ENCODE data around the gene KRTAP1-4. TPM values are rescaled to one million over a fixed set of nuclear protein-coding genes. Genes with fewer than 3 reads are reported as not detected.
A peak's percentile ranks its signal among the peaks of the same experiment; 100 is the strongest.
"Not testable (repeated sequence)": the region's sequence is repeated elsewhere in the genome, so short reads cannot be mapped to it uniquely, and the experiment has no call there.

Gene KRTAP1-4
- polyA plus RNA-seq, 3 donors: not detected

DNA sequence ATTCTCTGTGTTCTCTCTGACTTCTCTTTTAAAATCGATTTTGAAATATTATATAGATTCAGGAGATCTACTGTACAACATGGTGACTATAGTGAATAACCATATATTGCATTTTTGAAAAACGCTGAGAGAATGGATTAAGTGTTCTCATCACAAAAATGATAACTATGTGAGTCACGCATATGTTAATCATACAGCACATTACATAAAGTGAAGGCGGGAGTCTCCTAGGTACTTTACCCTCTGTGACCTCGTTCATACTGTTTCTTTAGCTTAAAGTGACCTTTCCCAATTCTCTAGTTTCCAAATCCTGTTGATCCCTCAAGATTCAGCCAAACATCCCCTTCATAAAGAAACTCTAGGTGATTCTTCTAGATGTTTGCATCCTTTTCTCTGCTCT is 27.2 kb downstream of the KRTAP1-4 start:
- Histone ChIP-seq H4K20me1 (ENCODE audit: insufficient read depth, low read length) (no peaks in the 10 kb centered on the region), H3K79me2 (ENCODE audit: insufficient read depth, low read length) (no peaks in the 10 kb centered on the region), H2AFZ (ENCODE audit: insufficient read depth, low read depth, low read length, poor library complexity, severe bottlenecking) (no peak overlapping the region), H3K9me3 (replicated peaks in 1 of 2; ENCODE audit: control insufficient read depth in 1 of 2, insufficient read depth in 1 of 2, low read length in 2 of 2) (no peaks in the 10 kb centered on the region), H3K4me2 (replicated peaks; ENCODE audit: extremely low read depth, low read length, poor library complexity, severe bottlenecking) (no peak overlapping the region), H3K36me3 (replicated peaks in 1 of 2; ENCODE audit: control insufficient read depth in 1 of 2, insufficient read depth in 2 of 2, low read length in 2 of 2) (no peaks in the 10 kb centered on the region), H3K4me3 (replicated peaks in 1 of 3; ENCODE audit: low read depth in 2 of 3, low read length in 3 of 3) (no peak overlapping the region), H3K27me3 (ENCODE audit: control insufficient read depth in 2 of 2, insufficient read depth in 2 of 2, low read length in 2 of 2) (peaks cover 0 to under 1% of the 10 kb centered on the region in 2 donors), H3K27ac (ENCODE audit: low read depth in 1 of 2, low read length in 2 of 2) (no peak overlapping the region), H3K9ac (ENCODE audit: insufficient read depth, low read length, poor library complexity, severe bottlenecking) (no peak overlapping the region), H3K4me1 (ENCODE audit: control insufficient read depth in 1 of 2, insufficient read depth in 2 of 2, low read length in 2 of 2) (no peaks in the 10 kb centered on the region)
- H3K27ac Mint-ChIP-seq: no peak overlapping the region
- TF ChIP-seq, protein P1, sequence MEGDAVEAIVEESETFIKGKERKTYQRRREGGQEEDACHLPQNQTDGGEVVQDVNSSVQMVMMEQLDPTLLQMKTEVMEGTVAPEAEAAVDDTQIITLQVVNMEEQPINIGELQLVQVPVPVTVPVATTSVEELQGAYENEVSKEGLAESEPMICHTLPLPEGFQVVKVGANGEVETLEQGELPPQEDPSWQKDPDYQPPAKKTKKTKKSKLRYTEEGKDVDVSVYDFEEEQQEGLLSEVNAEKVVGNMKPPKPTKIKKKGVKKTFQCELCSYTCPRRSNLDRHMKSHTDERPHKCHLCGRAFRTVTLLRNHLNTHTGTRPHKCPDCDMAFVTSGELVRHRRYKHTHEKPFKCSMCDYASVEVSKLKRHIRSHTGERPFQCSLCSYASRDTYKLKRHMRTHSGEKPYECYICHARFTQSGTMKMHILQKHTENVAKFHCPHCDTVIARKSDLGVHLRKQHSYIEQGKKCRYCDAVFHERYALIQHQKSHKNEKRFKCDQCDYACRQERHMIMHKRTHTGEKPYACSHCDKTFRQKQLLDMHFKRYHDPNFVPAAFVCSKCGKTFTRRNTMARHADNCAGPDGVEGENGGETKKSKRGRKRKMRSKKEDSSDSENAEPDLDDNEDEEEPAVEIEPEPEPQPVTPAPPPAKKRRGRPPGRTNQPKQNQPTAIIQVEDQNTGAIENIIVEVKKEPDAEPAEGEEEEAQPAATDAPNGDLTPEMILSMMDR (IDR thresholded peaks at IDR 0.05): no peak
- H3K27me3 Mint-ChIP-seq (ENCODE audit: low read depth in 3 of 3): peaks cover 5 to 13% (median 8%) of the 10 kb centered on the region in 3 donors
- H3K36me3 Mint-ChIP-seq: no peaks in the 10 kb centered on the region
- no peaks in the 10 kb centered on the region for H3K4me1 Mint-ChIP-seq
- peaks cover 0 to 4% (median 0%) of the 10 kb centered on the region in 7 donors for H3K9me3 Mint-ChIP-seq
- no peak overlapping the region for H3K4me3 Mint-ChIP-seq
- WGBS (ENCODE audit: insufficient coverage): 87% methylated on average over 3 of the region's 5 CpGs
- intact Hi-C loops (cut with micrococcal nuclease): no loop called here
- peak in 1 of 3 donors; percentile 19 for DNase-seq

DNA sequence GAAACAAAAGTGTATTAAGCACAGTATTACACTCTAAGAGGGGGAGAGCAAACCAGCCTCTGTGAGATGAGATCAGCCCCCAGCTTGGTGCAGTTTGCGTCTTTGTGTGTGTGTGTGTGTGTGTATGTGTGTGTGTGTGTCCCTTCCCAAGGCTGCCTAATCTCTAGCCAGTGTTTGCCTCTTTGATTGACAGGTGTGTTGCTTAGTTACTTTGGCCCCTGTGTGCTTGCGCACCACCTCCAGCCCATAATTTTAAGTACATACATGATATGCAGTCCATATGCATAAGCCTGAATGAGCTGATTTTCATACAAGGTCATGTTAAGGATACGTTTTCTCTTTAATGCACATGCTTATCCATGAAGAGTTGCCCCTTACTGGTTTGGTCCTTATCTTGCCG is 28.2 kb downstream of the KRTAP1-4 start:
- Histone ChIP-seq H3K4me2 (replicated peaks; ENCODE audit: extremely low read depth, low read length, poor library complexity, severe bottlenecking) (no peak overlapping the region), H3K9ac (ENCODE audit: insufficient read depth, low read length, poor library complexity, severe bottlenecking) (no peak overlapping the region), H3K36me3 (replicated peaks in 1 of 2; ENCODE audit: control insufficient read depth in 1 of 2, insufficient read depth in 2 of 2, low read length in 2 of 2) (no peaks in the 10 kb centered on the region), H3K9me3 (replicated peaks in 1 of 2; ENCODE audit: control insufficient read depth in 1 of 2, insufficient read depth in 1 of 2, low read length in 2 of 2) (no peaks in the 10 kb centered on the region), H3K4me1 (ENCODE audit: control insufficient read depth in 1 of 2, insufficient read depth in 2 of 2, low read length in 2 of 2) (no peaks in the 10 kb centered on the region), H3K27ac (ENCODE audit: low read depth in 1 of 2, low read length in 2 of 2) (no peak overlapping the region), H3K4me3 (replicated peaks in 1 of 3; ENCODE audit: low read depth in 2 of 3, low read length in 3 of 3) (no peak overlapping the region), H4K20me1 (ENCODE audit: insufficient read depth, low read length) (no peaks in the 10 kb centered on the region), H2AFZ (ENCODE audit: insufficient read depth, low read depth, low read length, poor library complexity, severe bottlenecking) (no peak overlapping the region), H3K79me2 (ENCODE audit: insufficient read depth, low read length) (no peaks in the 10 kb centered on the region), H3K27me3 (ENCODE audit: control insufficient read depth in 2 of 2, insufficient read depth in 2 of 2, low read length in 2 of 2) (peaks cover 0 to 3% of the 10 kb centered on the region in 2 donors)
- H3K4me3 Mint-ChIP-seq: no peak overlapping the region
- peaks cover 0 to 4% (median 0%) of the 10 kb centered on the region in 7 donors for H3K9me3 Mint-ChIP-seq
- no peaks in the 10 kb centered on the region for H3K36me3 Mint-ChIP-seq
- peaks cover 8 to 18% (median 14%) of the 10 kb centered on the region in 3 donors for H3K27me3 Mint-ChIP-seq (ENCODE audit: low read depth in 3 of 3)
- TF ChIP-seq, protein P1 (IDR thresholded peaks at IDR 0.05): no peak
- WGBS (ENCODE audit: insufficient coverage): no CpG with 5 or more reads among the region's 4 CpGs
- no peak overlapping the region for H3K27ac Mint-ChIP-seq
- no peaks in the 10 kb centered on the region for H3K4me1 Mint-ChIP-seq
- DNase-seq: no peak
- intact Hi-C loops (cut with micrococcal nuclease): no loop called here

DNA sequence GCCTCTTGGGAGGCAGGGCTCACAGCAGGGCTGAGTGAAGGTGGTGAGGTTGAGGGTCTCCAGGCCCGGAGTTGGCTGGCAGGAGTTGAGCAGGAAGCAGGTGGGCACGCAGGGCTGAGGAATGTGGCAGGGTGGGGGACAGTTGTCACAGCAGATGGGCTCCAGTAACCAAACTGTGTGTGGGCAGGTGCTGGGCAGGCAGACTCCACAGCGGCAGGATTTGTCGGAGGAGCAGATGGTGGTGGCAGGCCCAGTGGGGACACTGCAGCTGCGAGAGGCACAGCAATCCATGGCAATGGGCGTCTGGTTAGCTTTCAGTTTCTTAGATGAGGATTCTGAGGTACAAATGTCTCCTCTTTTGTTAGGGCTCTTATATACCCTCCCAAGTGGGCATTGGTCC is 30.4 kb downstream of the KRTAP1-4 start, which contains the start of gene KRTAP3-2:
Gene KRTAP3-2, minus strand, starts transcription at position 344 of the 400 bp plus-strand sequence. Its CDS starts 53 bp downstream, at position 291.
- H3K9me3 Mint-ChIP-seq; H3K9ac ChIP-seq (ENCODE audit: insufficient read depth, low read length, poor library complexity, severe bottlenecking); H4K20me1 ChIP-seq (ENCODE audit: insufficient read depth, low read length); H3K79me2 ChIP-seq (ENCODE audit: insufficient read depth, low read length); H3K4me1 ChIP-seq (ENCODE audit: control insufficient read depth in 1 of 2, insufficient read depth in 2 of 2, low read length in 2 of 2); H3K36me3 Mint-ChIP-seq; H3K36me3 ChIP-seq (replicated peaks in 1 of 2; ENCODE audit: control insufficient read depth in 1 of 2, insufficient read depth in 2 of 2, low read length in 2 of 2); H3K27me3 ChIP-seq (ENCODE audit: control insufficient read depth in 2 of 2, insufficient read depth in 2 of 2, low read length in 2 of 2); H3K4me2 ChIP-seq (replicated peaks; ENCODE audit: extremely low read depth, low read length, poor library complexity, severe bottlenecking); H3K9me3 ChIP-seq (replicated peaks in 1 of 2; ENCODE audit: control insufficient read depth in 1 of 2, insufficient read depth in 1 of 2, low read length in 2 of 2); H3K4me3 ChIP-seq (replicated peaks in 1 of 3; ENCODE audit: low read depth in 2 of 3, low read length in 3 of 3); DNase-seq; intact Hi-C loops (cut with micrococcal nuclease); H3K27ac ChIP-seq (ENCODE audit: low read depth in 1 of 2, low read length in 2 of 2); H3K4me1 Mint-ChIP-seq; H3K4me3 Mint-ChIP-seq; H3K27ac Mint-ChIP-seq; H2AFZ ChIP-seq (ENCODE audit: insufficient read depth, low read depth, low read length, poor library complexity, severe bottlenecking): not testable (repeated sequence)
- peaks cover 12 to 18% (median 16%) of the 10 kb centered on the region in 3 donors for H3K27me3 Mint-ChIP-seq (ENCODE audit: low read depth in 3 of 3)
- 79% methylated on average over 5 of the region's 6 CpGs for WGBS (ENCODE audit: insufficient coverage)
